Naive thymus-derived CD4-positive, alpha-beta T cell (primary cell): Measurements from ENCODE around the gene ERC1. TPM values are rescaled to one million over a fixed set of nuclear protein-coding genes. Genes with fewer than 3 reads are reported as not detected.
"Not testable (repeated sequence)": the region's sequence is repeated elsewhere in the genome, so short reads cannot be mapped to it uniquely, and the experiment has no call there.

ENCODE experiments used
- ATAC-seq: fragments of 150-1000 bp; cut with Tn5 transposase; 2 replicates; pipeline ENCODE4 v1.10.0; 2021; ENCODE audit warnings: mild to moderate bottlenecking, moderate library complexity
- CTCF ChIA-PET: fragments of 350-600 bp; sonication (Branson Sonifier 250); formaldehyde crosslinking; loops from one replicate; lab custom pipeline; 2021; ENCODE audit warnings: antibody characterized with exemption; lab: Charles Lee
- POLR2A ChIA-PET: fragments of 350-600 bp; sonication (Branson Sonifier 250); formaldehyde crosslinking; loops from one replicate; lab custom pipeline; 2021; ENCODE audit warnings: antibody characterized with exemption, inconsistent platforms; lab: Charles Lee
- DNase-seq, 9 donors: peaks; one replicate each; pipeline versions ENCODE4 v3.0.0 to v3.0.0-alpha.2; 2020 to 2022; ENCODE audit warnings: mixed read lengths in 1 of 9
- H3K27ac ChIP-seq: one replicate; pipeline ENCODE4 v1.7.0; 2013; ENCODE audit warnings: mild to moderate bottlenecking, low read depth, low read length, moderate library complexity
- H3K27me3 ChIP-seq, 2 donors: one replicate each; pipeline ENCODE4 v1.7.0; 2013; ENCODE audit warnings: low read length in 2 of 2, mild to moderate bottlenecking in 2 of 2, moderate library complexity in 2 of 2; ENCODE audit not compliant: control insufficient read depth in 2 of 2, insufficient read depth in 2 of 2
- H3K36me3 ChIP-seq, 3 experiments: 1 replicate in 2 of 3; 2 replicates in 1 of 3; pipeline ENCODE4 v1.7.0; 2013; ENCODE audit warnings: low read length in 3 of 3, mild to moderate bottlenecking in 3 of 3, moderate library complexity in 1 of 3; ENCODE audit not compliant: insufficient read depth in 3 of 3, control insufficient read depth in 2 of 3
- H3K4me1 ChIP-seq, 2 donors: one replicate each; pipeline ENCODE4 v1.7.0; 2013; ENCODE audit warnings: low read length in 2 of 2, mild to moderate bottlenecking in 2 of 2, moderate library complexity in 1 of 2; ENCODE audit not compliant: control insufficient read depth in 2 of 2, insufficient read depth in 2 of 2
- H3K4me3 ChIP-seq: 2 replicates; pipeline ENCODE4 v1.7.0; 2013; ENCODE audit warnings: mild to moderate bottlenecking, low read length
- H3K9me3 ChIP-seq, 3 experiments: 1 replicate in 2 of 3; 2 replicates in 1 of 3; pipeline ENCODE4 v1.7.0; 2013; ENCODE audit warnings: low read length in 3 of 3; ENCODE audit not compliant: control insufficient read depth in 2 of 3
- H3K27ac Mint-ChIP-seq, 9 donors: one replicate each; pipeline ENCODE4 v1.8.0; 2020 to 2022; ENCODE audit warnings: mixed read lengths in 9 of 9, mild to moderate bottlenecking in 8 of 9, moderate library complexity in 5 of 9, inconsistent platforms in 2 of 9
- H3K27me3 Mint-ChIP-seq, 5 donors: one replicate each; pipeline ENCODE4 v1.8.0; 2021 to 2022; ENCODE audit warnings: mixed read lengths in 5 of 5, mild to moderate bottlenecking in 1 of 5
- H3K36me3 Mint-ChIP-seq, 5 donors: one replicate each; pipeline ENCODE4 v1.8.0; 2020 to 2022; ENCODE audit warnings: mixed read lengths in 5 of 5, mild to moderate bottlenecking in 3 of 5, inconsistent platforms in 1 of 5
- H3K4me1 Mint-ChIP-seq, 7 donors: one replicate each; pipeline ENCODE4 v1.8.0; 2020 to 2022; ENCODE audit warnings: mixed read lengths in 7 of 7, mild to moderate bottlenecking in 3 of 7, inconsistent platforms in 1 of 7
- H3K4me3 Mint-ChIP-seq, 10 donors: one replicate each; pipeline ENCODE4 v1.8.0; 2020 to 2022; ENCODE audit warnings: mild to moderate bottlenecking in 10 of 10, mixed read lengths in 10 of 10, moderate library complexity in 6 of 10, inconsistent platforms in 2 of 10
- H3K9me3 Mint-ChIP-seq, 11 donors: one replicate each; pipeline ENCODE4 v1.8.0; 2020 to 2022; ENCODE audit warnings: mixed read lengths in 11 of 11, mild to moderate bottlenecking in 4 of 11, inconsistent platforms in 1 of 11, moderate library complexity in 1 of 11
- intact Hi-C, 2 donors: fragments of 100-400 bp; cut with micrococcal nuclease; formaldehyde crosslinking; loops; one replicate each; pipeline ENCODE4 v1.15.1; 2023
- polyA plus RNA-seq, 2 donors: library from polyadenylated mRNA; unstranded; fragments of 300-500 nt; fragmentation: Illumina TruSeq; gene quantifications; one replicate each; pipeline ENCODE4 v1.2.3, GENCODE V29; 2021
- total RNA-seq, 6 experiments: library from RNA in 5 of 6; stranded (reverse) in 5 of 6; gene quantifications; 1 replicate in 5 of 6; 2 replicates in 1 of 6; pipeline ENCODE4 v1.2.3 and lab custom pipeline; 2021 to 2026

Gene ERC1
- total and polyA plus RNA-seq, 7 experiments from 2014 or later: 15.9 to 62.0 (median 51.5) TPM

- Mint-ChIP-seq H3K27me3 (no peaks in the 10 kb centered on the region), H3K9me3 (no peaks in the 10 kb centered on the region), H3K27ac (no peak overlapping the region), H3K4me1 (peaks cover 0 to 4% (median 0%) of the 10 kb centered on the region in 7 donors), H3K4me3 (no peak overlapping the region), H3K36me3 (peaks cover 0 to 34% (median 6%) of the 10 kb centered on the region in 5 donors)
- Histone ChIP-seq H3K4me1 (no peaks in the 10 kb centered on the region), H3K27me3 (no peaks in the 10 kb centered on the region), H3K4me3 (no peak overlapping the region), H3K27ac (no peak overlapping the region), H3K9me3 (no peaks in the 10 kb centered on the region), H3K36me3 (no peaks in the 10 kb centered on the region)
- no peak for ATAC-seq
- no peak for DNase-seq
- ChIA-PET POLR2A (no interaction called here), CTCF (no interaction called here)
- intact Hi-C loops: no loop called here
Observed at GRCh38 chr12:1353451-1353850, 362.4 kb downstream of the ERC1 start.

GRCh38 chr12:1355396-1355795, 364.4 kb downstream of the ERC1 start:
- DNase-seq: no peak
- Histone ChIP-seq H3K27me3 (no peaks in the 10 kb centered on the region), H3K4me3 (no peak overlapping the region), H3K36me3 (no peaks in the 10 kb centered on the region), H3K27ac (no peak overlapping the region), H3K4me1 (no peaks in the 10 kb centered on the region), H3K9me3 (no peaks in the 10 kb centered on the region)
- no peak for ATAC-seq
- no peaks in the 10 kb centered on the region for H3K27me3 Mint-ChIP-seq
- H3K4me1 Mint-ChIP-seq: peaks cover 0 to 4% (median 0%) of the 10 kb centered on the region in 7 donors
- H3K9me3 Mint-ChIP-seq: no peaks in the 10 kb centered on the region
- H3K4me3 Mint-ChIP-seq: no peak overlapping the region
- ChIA-PET POLR2A (no interaction called here), CTCF (no interaction called here)
- no peak overlapping the region for H3K27ac Mint-ChIP-seq
- peaks cover 0 to 38% (median 8%) of the 10 kb centered on the region in 5 donors for H3K36me3 Mint-ChIP-seq
- intact Hi-C loops: no loop called here

GRCh38 chr12:1355871-1356270, 364.8 kb downstream of the ERC1 start:
- H3K9me3 ChIP-seq, POLR2A ChIA-PET, H3K4me3 Mint-ChIP-seq, H3K36me3 ChIP-seq, H3K27ac ChIP-seq, intact Hi-C loops, H3K27me3 ChIP-seq, CTCF ChIA-PET, H3K4me1 ChIP-seq, H3K4me3 ChIP-seq, H3K27me3 Mint-ChIP-seq, H3K9me3 Mint-ChIP-seq, H3K4me1 Mint-ChIP-seq, H3K27ac Mint-ChIP-seq, ATAC-seq, DNase-seq: not testable (repeated sequence)
- H3K36me3 Mint-ChIP-seq: peaks cover 0 to 35% (median 8%) of the 10 kb centered on the region in 5 donors

- ChIA-PET CTCF (no interaction called here), POLR2A (interaction anchor here (0.6 kb wide), 1 partner anchor 837 kb away, joined by 3 read pairs; no protein-coding TSS in a partner anchor)
- no peak overlapping the region for H3K4me3 Mint-ChIP-seq
- Histone ChIP-seq H3K4me1 (no peaks in the 10 kb centered on the region), H3K36me3 (no peaks in the 10 kb centered on the region), H3K27ac (no peak overlapping the region), H3K4me3 (no peak overlapping the region), H3K9me3 (no peaks in the 10 kb centered on the region), H3K27me3 (no peaks in the 10 kb centered on the region)
- H3K4me1 Mint-ChIP-seq: peaks cover 0 to 6% (median 0%) of the 10 kb centered on the region in 7 donors
- H3K9me3 Mint-ChIP-seq: no peaks in the 10 kb centered on the region
- intact Hi-C loops: no loop called here
- DNase-seq: no peak
- no peak overlapping the region for H3K27ac Mint-ChIP-seq
- H3K36me3 Mint-ChIP-seq: peaks cover 0 to 35% (median 8%) of the 10 kb centered on the region in 5 donors
- no peak for ATAC-seq
- no peaks in the 10 kb centered on the region for H3K27me3 Mint-ChIP-seq
Observed at GRCh38 chr12:1356285-1356684, 365.3 kb downstream of the ERC1 start.

GRCh38 chr12:1357171-1357570, 366.1 kb downstream of the ERC1 start:
- no peak overlapping the region for H3K4me3 Mint-ChIP-seq
- no peak for DNase-seq
- intact Hi-C loops: no loop called here
- Histone ChIP-seq H3K9me3 (no peaks in the 10 kb centered on the region), H3K4me3 (no peak overlapping the region), H3K27ac (no peak overlapping the region), H3K4me1 (no peaks in the 10 kb centered on the region), H3K27me3 (no peaks in the 10 kb centered on the region), H3K36me3 (no peaks in the 10 kb centered on the region)
- H3K4me1 Mint-ChIP-seq: peaks cover 0 to 3% (median 0%) of the 10 kb centered on the region in 7 donors
- no peak for ATAC-seq
- ChIA-PET CTCF (no interaction called here), POLR2A (interaction anchor here (0.6 kb wide), 1 partner anchor 838 kb away, joined by 3 read pairs; no protein-coding TSS in a partner anchor)
- no peaks in the 10 kb centered on the region for H3K9me3 Mint-ChIP-seq
- H3K36me3 Mint-ChIP-seq: peaks cover 0 to 34% (median 7%) of the 10 kb centered on the region in 5 donors
- no peaks in the 10 kb centered on the region for H3K27me3 Mint-ChIP-seq
- H3K27ac Mint-ChIP-seq: no peak overlapping the region

GRCh38 chr12:1357711-1358110, 366.7 kb downstream of the ERC1 start:
- peaks cover 0 to 3% (median 0%) of the 10 kb centered on the region in 7 donors for H3K4me1 Mint-ChIP-seq
- no peak overlapping the region for H3K27ac Mint-ChIP-seq
- H3K27me3 ChIP-seq: no peaks in the 10 kb centered on the region
- H3K4me1 ChIP-seq: no peaks in the 10 kb centered on the region
- H3K9me3 Mint-ChIP-seq: no peaks in the 10 kb centered on the region
- no peak overlapping the region for H3K4me3 ChIP-seq
- intact Hi-C loops: no loop called here
- CTCF ChIA-PET: no interaction called here
- no peak overlapping the region for H3K27ac ChIP-seq
- no peaks in the 10 kb centered on the region for H3K36me3 ChIP-seq
- H3K36me3 Mint-ChIP-seq: peaks cover 0 to 34% (median 8%) of the 10 kb centered on the region in 5 donors
- POLR2A ChIA-PET: no interaction called here
- no peak overlapping the region for H3K4me3 Mint-ChIP-seq
- ATAC-seq (no peak), DNase-seq (no peak)
- no peaks in the 10 kb centered on the region for H3K27me3 Mint-ChIP-seq
- H3K9me3 ChIP-seq: no peaks in the 10 kb centered on the region

- Mint-ChIP-seq H3K9me3 (peaks cover 0 to 9% (median 0%) of the 10 kb centered on the region in 11 donors), H3K27me3 (no peaks in the 10 kb centered on the region), H3K4me3 (no peak overlapping the region), H3K27ac (no peak overlapping the region), H3K36me3 (peaks cover 3 to 45% (median 23%) of the 10 kb centered on the region in 5 donors), H3K4me1 (peaks cover 0 to 3% (median 0%) of the 10 kb centered on the region in 7 donors)
- H3K9me3 ChIP-seq: no peaks in the 10 kb centered on the region
- POLR2A ChIA-PET: interaction anchor here (0.6 kb wide), 1 partner anchor 79 kb away, joined by 4 read pairs; no protein-coding TSS in a partner anchor
- H3K36me3 ChIP-seq: no peaks in the 10 kb centered on the region
- CTCF ChIA-PET: no interaction called here
- H3K4me1 ChIP-seq: no peaks in the 10 kb centered on the region
- intact Hi-C loops: no loop called here
- no peaks in the 10 kb centered on the region for H3K27me3 ChIP-seq
- no peak overlapping the region for H3K4me3 ChIP-seq
- no peak overlapping the region for H3K27ac ChIP-seq
- ATAC-seq: no peak
- no peak for DNase-seq
Observed at GRCh38 chr12:1360441-1361210, 369.6 kb downstream of the ERC1 start.
